OCI-LY1 (cell line): ENCODE measurements around the gene TRAF3IP1.

Experiments used
- EZH2 ChIP-seq: fragments of 200-600 bp; sonication (generic), shearing (Covaris generic); IDR thresholded peaks from 2 replicates; pipeline ENCODE4 v1.8.0; 2017; ENCODE audit warnings: borderline replicate concordance, mixed run types, mild to moderate bottlenecking, antibody characterized with exemption, low read length, moderate library complexity, mixed read lengths
- TF ChIP-seq, protein P1 (sequence below): fragments of 200-600 bp; sonication (generic), shearing (Covaris generic); IDR thresholded peaks from 2 replicates; pipeline ENCODE4 v1.5.1; 2017; ENCODE audit warnings: mild to moderate bottlenecking, antibody characterized with exemption, low read length, moderate library complexity, mixed read lengths

DNA sequence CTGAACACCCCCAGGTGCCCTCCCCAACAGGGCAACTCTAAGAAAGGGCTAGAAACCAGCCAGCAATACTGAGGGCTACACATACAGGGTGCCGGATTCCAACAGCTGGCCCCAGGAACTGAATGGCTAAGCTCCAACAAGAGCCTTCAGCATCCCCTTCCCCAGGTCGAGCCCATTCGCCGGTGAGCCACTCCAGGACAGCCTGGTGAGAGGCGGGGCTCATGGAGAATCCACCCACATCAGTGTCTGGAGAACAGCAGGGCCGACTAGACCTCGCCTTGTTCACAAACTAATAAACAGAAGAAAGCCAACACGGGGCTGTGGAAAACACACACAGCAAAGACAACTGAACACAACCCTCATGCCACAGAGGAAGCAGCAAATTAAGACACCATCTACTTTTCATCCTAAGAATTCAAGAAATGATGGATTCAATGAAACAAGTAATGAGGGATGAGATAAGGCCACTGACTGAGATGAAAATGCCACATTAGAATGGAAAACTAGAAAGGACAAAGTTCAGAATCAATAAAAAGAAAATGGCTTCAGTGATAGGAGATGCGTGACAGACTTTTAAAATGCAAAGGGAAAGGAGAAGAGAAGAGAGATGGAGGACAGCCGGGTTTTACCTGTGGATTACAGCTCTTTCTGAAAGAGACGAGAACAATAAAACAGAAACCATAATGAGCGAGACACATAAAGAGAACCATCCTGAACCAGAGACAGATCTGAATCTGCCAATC, 40.1 kb upstream of the TRAF3IP1 start:
- TF ChIP-seq, protein P1, sequence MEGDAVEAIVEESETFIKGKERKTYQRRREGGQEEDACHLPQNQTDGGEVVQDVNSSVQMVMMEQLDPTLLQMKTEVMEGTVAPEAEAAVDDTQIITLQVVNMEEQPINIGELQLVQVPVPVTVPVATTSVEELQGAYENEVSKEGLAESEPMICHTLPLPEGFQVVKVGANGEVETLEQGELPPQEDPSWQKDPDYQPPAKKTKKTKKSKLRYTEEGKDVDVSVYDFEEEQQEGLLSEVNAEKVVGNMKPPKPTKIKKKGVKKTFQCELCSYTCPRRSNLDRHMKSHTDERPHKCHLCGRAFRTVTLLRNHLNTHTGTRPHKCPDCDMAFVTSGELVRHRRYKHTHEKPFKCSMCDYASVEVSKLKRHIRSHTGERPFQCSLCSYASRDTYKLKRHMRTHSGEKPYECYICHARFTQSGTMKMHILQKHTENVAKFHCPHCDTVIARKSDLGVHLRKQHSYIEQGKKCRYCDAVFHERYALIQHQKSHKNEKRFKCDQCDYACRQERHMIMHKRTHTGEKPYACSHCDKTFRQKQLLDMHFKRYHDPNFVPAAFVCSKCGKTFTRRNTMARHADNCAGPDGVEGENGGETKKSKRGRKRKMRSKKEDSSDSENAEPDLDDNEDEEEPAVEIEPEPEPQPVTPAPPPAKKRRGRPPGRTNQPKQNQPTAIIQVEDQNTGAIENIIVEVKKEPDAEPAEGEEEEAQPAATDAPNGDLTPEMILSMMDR, result no peak
- TF ChIP-seq EZH2, result no peak
